ENCODE data around the gene NAGK.
A peak's percentile ranks its signal among the peaks of the same experiment; 100 is the strongest.
"Not testable (repeated sequence)": the region's sequence is repeated elsewhere in the genome, so short reads cannot be mapped to it uniquely, and the experiment has no call there.

Gene NAGK

DNA sequence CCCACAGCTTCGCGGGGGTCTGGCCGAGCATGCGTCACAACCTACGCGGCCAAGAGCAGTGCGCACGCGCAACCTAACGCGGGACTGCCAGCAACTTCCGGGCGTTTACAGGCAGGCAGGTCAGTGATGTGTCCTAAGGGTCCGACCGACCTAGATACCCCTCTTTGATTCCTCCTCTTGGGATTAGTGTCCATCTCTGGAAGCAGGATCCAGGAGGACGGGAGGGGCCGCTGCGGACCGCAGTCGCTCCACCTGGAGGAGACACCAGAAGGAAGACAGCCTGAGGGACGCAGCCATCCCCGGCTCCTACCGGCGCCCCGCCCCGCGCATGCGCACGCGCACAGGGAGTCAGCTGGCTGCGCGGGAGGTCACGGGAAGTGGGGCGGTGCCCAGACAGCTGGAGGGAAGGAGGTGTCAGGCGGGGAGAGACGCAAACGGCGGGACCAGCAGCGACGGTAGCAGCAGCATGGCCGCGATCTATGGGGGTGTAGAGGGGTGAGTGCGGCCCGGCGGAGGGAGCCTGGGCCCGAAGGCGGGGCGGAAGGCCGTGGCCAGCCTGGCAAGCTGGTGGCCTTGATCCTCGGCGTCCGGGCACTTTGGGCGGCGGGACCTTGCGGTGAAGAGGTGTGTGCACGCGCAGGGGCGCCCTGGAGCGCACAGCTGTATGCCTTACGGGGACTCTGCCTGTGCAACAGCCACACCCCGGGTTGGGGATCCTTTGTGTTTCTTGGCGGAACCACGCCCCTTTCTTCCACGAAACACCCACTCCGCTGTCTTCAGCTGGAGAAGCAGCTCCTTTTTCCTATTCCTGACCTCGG, at the start of gene NAGK:
TSS of gene NAGK (plus strand) at position 431 of the 818 bp plus-strand sequence. CDS start at position 467, 36 bp downstream.
- peak; percentile 95 for DNase-seq (ENCODE audit: low read depth)

DNA sequence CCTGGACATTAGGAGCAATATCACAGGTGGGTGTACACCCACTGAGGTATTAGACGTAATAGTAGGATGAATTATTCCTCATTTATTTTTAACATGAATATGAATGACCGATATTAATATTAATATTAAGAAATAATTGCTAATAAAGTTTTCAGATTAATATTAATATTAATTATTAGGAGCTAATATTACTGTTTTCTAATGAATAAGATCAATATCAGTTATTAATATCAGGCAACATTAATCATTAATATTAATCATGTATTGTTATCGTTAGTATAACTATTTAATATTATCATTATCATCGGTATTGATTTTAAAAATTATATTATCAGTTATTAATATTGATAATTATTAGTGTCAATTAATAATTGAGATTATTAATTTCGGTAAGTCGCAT, 48.5 kb upstream of the NAGK start:
- DNase-seq (ENCODE audit: low read depth): not testable (repeated sequence)

DNA sequence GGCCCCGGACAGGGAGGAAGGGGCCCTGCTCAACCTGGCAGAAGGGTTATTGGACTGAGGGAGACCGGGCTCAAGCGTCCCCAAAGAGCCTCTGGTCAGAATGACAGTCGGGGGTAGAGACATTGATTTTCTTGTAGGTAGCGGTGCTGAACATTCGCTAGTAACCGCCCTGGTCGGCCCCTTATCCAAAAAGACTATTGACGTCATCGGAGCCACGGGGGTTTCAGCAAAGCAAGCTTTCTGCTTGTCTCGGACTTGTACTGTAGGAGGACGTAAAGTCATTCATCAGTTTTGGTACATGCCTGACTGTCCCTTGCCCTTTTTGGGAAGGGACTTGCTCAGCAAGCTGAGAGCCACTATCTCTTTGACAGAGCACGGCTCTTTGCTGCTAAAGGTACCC, 47.1 kb upstream of the NAGK start:
- not testable (repeated sequence) for DNase-seq (ENCODE audit: low read depth)

DNA sequence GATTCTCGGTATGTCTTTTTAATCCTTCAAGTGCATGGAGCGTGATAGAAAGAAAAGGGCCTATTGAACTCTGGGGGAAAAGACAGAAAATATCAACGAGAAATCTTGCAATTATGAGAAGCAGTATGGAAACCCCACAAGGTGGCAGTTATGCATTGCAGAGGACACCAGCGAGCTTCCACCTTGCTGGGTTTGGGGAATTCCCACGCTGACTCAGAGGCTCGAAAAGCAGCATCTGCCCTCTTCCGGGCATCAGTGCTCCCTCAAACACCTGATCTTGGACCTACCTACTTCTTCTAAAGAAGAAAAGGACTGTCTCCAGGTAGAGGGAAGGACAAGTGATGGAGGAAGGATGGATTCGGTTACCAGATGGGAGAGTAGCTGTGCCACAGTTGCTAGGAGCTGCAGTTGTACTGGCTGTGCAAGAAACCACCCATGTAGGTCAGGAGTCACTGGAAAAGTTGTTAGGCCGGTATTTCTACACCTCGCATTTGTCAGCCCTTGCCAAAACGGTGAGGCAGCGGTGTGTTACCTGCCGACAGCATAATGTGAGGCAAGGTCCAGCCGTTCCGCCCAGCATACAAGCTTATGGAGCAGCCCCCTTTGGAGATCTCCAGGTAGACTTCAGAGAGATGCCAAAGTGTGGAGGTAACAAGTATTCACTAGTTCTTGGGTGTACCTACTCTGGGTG, 44.8 kb upstream of the NAGK start:
- peak; percentile 76 for DNase-seq (ENCODE audit: low read depth)

DNA sequence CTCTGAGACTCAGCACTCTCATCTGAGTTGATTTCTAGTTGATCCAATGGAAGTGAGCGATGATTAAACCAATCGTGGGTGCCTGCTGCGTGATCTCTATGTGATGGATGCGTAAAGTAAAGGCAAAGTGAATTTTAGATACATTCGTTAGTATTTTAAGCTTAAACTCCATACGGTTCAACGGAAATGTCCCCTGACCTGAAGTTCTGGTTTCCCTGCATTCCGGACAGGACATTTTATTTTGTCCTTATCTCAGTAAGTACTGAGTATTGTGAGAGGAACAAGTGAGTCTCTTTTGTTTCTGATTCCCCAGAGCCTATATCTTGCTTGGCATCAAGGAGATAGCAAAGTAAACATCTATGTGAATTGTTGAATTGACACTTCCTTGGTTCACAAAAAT, 32.2 kb upstream of the NAGK start:
- DNase-seq (ENCODE audit: low read depth): not testable (repeated sequence)

DNA sequence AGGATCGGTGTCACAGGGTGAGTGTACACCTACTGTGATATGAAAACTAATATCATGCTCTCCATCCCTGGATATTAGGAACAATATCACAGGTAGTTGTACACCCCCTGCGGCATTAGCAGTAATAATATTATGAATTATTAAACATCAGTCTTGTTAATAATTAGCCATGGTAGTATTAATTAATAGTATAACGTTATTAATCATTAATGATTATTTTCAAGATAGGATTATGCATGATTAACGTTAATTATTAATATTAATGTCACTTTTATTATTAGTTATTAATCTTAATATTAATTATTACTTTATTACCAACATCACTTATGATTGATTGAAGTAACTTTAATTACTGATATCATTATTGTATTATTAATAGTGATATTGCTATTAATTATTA, 26.2 kb upstream of the NAGK start:
- DNase-seq (ENCODE audit: low read depth): no peak

DNA sequence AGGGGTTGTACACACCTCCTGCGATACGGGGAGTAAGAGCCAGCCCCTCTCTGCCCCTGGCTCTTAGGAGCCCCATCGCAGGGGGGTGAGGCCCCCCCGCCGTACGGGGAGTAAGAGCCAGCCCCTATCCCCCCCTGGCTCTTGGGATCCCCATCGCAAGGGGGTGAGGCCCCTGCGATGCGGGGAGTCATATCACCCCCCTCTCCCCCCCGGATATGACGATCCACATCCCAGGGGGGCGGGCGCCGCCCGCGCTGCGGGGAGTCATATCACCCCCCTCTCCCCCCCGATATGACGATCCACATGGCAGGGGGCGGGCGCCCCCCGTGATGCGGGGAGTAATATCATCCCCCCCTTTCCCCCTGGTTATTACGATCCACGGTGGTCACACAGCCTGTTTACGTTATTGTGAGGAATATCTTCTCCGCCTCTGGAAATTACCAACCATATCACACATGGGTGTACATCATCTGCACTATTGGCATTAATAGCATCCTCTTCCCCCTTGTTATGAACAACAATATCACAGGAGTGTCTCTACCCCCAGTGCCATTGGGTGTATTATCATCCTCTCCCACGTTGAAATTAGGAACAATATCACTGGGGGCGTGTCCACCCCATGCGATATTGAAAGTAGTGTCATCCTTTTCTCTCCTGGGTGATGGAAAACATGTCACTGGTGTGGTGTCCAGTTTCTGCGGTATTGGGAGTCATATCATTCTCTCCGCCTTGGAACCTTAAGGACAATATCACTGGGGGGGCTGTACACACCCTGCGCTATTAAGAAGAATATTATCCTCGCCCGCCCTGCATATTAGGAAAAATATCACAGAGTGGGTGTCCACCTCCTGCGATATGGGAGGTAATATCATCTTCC, 24.7 kb upstream of the NAGK start:
- no peak for DNase-seq (ENCODE audit: low read depth)

DNA sequence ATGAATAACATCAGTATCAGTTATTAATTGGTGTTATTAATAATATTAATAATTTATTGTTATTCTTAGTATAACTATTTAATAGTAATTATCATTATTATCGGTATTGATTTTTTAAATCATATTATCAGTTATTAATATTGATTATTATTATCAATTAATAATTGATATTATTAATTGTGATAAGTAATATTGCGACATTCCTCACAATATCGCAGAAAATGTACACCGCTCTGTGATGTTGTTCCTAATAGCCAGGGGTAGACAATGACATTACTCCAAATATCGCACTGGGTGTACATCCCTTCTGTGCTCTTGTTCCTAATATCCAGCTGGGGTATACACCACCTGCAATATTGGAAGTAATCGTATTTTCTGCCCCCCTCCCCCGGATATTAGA, 23.3 kb upstream of the NAGK start:
- DNase-seq (ENCODE audit: low read depth): no peak

DNA sequence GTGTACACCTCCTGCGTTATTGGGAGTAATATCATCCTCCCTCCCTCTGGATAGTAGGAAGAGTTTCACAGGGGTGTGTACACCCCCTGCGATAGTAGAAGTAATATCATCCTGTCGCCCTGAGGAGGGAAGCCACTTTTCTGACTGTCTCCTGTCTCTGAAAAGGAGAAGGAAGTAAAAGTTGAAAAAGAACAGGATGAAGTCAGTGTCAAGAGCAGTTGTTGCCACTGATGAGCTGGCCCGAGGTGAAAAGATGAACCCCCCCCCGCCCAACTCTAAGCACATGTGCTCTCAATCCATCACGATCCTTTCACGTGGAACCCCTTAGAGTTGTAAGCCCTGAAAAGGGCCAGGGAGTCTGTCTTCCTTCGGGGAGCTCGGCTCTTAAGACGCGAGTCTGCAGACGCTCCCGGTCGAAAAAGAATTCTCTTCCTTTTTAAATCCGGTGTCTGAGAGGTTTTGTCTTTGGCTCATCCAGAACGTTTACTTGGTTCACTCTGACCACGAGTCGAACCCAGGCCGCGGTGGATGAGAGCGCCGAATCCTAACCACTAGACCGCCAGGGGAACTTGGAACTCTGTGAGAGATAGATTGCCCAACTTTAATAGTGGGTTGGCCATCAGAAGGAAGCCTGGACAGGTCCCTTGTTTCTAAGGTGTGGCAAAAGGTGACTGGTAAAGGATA, 22.4 kb upstream of the NAGK start:
- DNase-seq (ENCODE audit: low read depth): no peak

DNA sequence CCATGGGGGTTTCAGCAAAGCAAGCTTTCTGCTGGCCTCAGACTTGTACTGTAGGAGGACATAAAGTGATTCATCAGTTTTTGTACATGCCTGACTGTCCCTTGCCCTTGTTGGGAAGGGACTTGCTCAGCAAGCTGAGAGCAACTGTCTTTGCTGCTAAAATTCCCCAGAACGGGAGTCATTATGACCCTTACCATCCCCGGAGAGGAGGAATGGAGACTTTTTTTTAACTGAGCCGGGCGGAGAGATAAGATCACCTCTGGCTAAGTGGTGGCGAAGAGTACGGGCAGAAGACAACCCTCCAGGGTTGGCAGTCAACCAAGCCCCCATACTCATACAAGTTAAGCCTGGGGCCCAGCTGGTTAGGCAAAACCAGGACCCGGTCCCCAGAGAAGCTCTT, 20.4 kb upstream of the NAGK start:
- DNase-seq (ENCODE audit: low read depth): no peak

DNA sequence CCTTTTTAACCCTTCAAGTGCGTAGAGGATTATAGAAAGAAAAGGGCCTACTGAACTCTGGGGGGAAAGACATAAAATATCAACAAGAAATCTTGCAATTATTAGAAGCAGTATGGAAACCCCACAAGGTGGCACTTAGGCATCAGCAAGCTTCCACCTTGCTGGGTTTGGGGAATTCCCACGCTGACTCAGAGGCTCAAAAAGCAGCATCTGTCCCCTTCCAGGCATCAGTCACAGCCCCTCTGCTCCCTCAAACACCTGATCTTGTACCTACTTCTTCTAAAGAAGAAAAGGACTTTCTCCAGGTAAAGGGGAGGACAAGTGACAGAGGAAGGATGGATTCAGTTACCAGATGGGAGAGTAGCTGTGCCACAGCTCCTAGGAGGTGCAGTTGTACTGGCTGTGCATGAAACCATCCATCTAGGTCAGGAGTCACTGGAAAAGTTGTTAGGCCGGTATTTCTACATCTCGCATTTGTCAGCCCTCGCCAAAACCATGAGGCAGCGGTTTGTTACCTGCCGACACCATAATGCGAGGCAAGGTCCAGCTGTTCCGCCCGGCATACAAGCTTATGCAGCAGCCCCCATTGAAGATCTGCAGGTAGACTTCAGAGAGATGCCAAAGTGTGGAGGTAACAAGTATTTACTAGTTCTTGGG, 18.6 kb upstream of the NAGK start:
- peak; percentile 67 for DNase-seq (ENCODE audit: low read depth)

DNA sequence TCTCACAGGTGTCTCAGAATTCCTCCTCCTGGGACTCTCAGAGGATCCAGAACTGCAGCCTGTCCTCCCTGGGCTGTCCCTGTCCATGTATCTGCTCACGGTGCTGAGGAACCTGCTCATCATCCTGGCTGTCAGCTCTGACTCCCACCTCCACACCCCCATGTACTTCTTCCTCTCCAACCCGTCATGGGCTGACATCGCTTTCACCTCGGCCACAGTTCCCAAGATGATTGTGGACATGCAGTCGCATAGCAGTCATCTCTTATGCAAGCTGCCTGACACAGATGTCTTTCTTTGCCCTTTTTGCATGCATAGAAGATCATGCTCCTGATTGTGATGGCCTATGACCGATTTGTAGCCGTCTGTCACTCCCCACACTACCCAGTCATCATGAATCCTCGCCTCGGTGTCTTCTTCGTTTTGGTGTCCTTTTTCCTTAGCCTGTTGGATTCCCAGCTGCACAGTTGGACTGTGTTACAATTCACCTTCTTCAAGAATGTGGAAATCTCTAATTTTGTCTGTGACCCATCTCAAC, 13.2 kb upstream of the NAGK start:
- not testable (repeated sequence) for DNase-seq (ENCODE audit: low read depth)

DNA sequence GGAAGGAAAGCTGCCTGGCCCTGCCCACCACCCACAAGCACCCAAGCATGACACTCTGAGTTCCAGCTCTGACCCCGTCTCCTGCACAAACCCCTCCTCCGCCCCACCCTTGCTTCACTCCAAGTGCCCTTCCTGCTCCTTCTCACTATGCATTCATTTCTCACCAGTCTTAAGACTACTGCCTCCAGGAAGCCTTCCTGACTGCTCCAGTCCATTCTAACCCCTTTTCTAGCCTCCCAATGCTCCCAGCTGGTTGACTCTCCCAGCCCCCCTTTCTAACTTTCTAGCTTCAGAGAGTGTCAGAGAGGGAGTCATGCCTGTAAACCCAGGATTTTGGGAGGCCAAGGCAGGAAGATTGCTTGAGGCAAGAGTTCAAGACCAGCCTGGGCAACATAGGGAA, 8.2 kb upstream of the NAGK start:
- DNase-seq (ENCODE audit: low read depth): no peak

DNA sequence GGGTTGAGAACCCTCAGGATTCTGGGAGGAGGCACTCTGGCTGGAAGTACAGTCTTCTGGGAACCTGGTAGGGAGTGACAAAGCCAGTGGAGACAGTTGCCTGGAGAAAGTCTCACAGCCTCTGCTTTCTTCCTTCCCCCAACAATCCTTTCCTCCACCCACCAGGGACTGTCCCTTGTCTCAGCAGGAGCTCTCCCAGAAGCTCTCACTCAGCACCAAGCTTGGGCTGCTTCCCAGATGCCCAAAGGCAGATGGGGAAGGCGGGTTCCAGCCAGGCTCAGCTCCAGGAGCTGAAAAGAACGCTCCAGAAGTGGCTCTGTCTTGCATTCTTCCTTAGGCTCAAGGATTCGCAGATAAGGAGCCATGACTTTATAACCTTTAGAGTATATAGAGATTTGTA, 7.6 kb upstream of the NAGK start:
- DNase-seq (ENCODE audit: low read depth): no peak

DNA sequence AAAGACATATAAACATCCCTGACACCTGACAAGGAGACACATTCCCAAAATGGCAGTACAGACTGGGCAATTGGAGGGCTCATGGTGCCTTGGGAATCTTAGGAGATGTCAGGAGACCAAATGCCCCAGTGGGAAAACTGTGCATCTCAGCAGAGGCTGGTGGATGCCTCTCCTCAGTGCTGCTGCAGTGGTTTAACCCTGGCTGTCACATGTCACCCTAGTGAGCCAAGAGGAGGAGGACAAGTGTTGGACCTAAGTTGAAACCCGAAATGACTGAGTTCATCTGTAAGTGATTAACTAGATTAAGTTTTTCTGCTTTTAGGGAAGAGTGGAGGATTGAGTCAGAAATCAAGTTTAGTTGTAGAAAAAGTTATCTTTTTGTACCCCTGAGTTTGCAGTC, 5.2 kb upstream of the NAGK start:
- no peak for DNase-seq (ENCODE audit: low read depth)

DNA sequence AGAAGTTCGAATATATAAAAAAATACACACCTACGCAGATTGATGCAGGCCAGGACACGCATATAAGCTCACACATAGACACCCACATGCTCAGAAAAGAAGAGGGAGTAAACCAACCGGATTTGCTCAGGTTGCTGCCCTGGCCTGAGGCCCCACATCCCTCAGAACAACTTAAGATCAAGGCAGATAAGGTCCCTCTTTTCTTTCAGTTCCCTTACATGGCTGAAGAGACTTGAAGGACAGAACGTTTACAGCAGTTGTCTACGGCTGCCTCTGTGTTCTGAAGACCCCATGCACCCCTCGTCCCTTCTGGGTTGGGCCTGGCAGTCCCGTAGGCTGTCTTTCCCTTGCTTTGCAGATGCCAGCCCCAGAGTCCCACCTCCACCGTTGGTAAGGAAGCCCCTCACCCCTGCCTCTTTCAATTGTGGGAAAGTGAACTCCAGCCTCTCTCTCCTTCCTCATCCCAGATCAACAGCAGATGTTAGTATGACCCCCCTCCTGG, 4.3 kb upstream of the NAGK start:
- no peak for DNase-seq (ENCODE audit: low read depth)

DNA sequence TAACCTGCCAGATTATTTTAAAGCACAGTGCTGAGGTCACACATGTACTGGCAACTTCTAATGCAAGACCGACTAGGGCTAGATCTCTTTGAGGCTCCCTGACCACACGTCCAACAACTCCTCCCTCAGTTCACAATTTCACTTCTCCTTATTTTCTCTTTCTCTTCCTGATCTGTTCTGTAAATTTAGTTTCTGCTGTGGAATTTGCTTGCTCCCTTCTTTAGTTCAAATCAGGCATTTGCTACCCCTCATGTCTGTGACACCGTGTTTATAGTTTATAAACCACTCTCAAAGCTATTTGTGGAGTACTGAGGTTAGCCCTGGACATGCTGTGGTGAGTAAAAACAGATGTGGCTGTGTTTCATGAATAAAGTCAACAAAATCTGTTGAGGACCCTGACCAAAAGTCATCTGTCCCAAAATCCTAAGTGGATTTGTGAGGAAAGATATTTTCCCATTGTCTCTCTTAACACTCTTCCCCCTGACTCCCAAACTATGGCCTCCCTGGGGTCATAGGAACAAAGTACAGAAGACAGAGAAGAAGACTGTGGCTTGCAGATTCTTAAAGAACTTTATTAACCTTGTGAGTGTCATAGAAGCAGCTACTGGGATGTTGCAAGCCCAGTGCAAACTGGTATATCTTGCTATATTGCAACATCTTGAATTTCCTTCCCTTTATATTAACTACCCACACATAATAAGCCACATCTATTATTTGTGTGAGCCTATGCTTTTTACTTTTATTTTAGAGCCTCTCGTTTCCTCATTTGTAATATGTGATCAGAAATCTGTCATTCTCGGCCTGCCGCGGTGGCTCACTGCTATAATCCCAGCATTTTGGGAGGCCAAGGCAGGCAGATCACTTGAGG, 3.5 kb upstream of the NAGK start:
- DNase-seq (ENCODE audit: low read depth): no peak

DNA sequence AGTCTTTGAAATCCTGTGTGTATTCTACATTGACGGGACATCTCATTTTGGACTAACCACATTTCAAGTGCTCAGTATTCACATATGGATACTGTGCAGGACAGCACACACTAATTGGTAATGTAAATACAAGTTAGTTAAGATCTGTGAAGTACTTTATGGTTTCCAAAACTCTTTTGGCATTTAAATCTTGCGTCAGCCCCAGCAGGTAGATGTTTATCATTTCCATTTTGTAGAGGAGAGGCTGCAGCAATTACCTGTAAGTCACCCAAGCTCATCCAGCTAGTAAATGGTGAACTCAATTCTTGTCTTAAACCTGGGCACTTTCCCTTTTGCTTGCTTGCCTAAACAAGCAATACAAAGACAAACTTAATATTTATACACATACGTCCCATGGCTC, 1.6 kb upstream of the NAGK start:
- DNase-seq (ENCODE audit: low read depth): no peak

DNA sequence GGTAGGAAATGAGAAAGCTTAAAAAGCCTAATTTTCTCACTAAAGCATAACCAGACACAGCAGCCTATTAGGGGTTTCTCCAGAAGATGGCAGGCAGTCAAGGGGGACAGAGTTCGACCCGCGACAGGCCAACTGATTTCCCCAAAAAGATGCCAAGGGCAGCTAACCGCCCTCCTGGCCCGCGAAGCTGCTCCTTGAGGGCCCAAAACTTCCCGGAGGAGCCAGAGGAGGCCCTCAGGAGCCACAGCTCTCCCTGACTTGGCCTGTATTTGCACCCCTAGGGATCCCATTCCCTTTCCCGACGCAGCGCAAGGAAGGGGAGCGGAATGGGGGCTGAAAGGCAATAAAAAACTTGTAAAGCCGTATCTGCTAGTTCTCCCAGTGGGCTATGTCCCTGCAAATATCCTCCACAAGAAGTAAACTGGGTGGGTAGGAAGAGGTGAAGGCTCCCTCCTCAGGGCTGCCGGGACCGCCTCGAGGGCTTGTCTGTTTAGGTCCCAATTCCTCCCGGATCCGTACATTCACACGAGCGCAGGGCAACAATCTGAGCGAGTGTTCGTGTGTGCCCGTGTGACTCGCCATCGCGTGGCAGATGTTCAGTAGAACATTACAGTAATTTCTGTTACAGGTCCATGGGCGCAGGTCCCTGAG, 756 bp upstream of the NAGK start:
- no peak for DNase-seq (ENCODE audit: low read depth)

DNA sequence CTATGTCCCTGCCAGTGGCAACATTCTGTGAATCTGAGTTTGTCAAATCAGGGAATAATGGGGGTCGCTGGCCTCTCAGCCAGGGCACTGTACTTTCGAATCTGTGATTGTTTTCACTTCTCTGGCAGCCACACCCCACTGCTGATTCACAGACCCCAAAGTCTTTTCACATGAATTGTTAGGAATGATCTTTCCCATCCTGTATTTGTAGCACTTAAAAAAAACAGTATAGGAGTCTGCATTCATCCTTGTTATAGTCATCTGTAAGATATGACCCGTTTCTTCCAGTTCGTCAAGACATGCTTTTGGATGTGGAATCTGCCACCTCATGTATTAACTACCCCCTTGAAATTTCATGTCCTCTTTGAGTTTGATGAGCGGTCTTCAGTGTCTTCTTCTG, 928 bp downstream of the NAGK start:
- no peak for DNase-seq (ENCODE audit: low read depth)
